OCI-LY1 (cell line): ENCODE results near the gene C9orf43.

Experiments
- H2AFZ ChIP-seq: fragments of 200-600 bp; sonication (generic), shearing (Covaris generic); 2 replicates; pipeline ENCODE4 v1.6.0; 2014; ENCODE audit warnings: antibody characterized with exemption, mild to moderate bottlenecking, low read length
- H3F3A ChIP-seq: fragments of 200-600 bp; sonication (generic), shearing (Covaris generic); 2 replicates; pipeline ENCODE4 v1.6.0; 2014; ENCODE audit warnings: mild to moderate bottlenecking, antibody characterized with exemption, low read length, moderate library complexity; ENCODE audit not compliant: insufficient read depth
- H3K27ac ChIP-seq: fragments of 200-600 bp; sonication (generic); 2 replicates; pipeline ENCODE4 v1.5.1; 2014; ENCODE audit warnings: low read length, mixed run types, mild to moderate bottlenecking, low read depth; ENCODE audit not compliant: poor library complexity, severe bottlenecking
- H3K27me3 ChIP-seq: fragments of 200-600 bp; sonication (generic); 2 replicates; pipeline ENCODE4 v1.6.0; 2014; ENCODE audit warnings: antibody characterized with exemption, mild to moderate bottlenecking, low read length, moderate library complexity; ENCODE audit not compliant: insufficient read depth
- H3K36me3 ChIP-seq: fragments of 200-600 bp; sonication (generic); 2 replicates; pipeline ENCODE4 v1.6.1; 2014; ENCODE audit warnings: mild to moderate bottlenecking, antibody characterized with exemption, low read length, moderate library complexity, mixed read lengths; ENCODE audit not compliant: insufficient read depth
- H3K4me1 ChIP-seq: fragments of 200-600 bp; sonication (generic); 2 replicates; pipeline ENCODE4 v1.5.1; 2014; ENCODE audit warnings: mild to moderate bottlenecking, low read length, moderate library complexity; ENCODE audit not compliant: insufficient read depth, severe bottlenecking
- H3K4me2 ChIP-seq: fragments of 200-600 bp; sonication (generic), shearing (Covaris generic); 2 replicates; pipeline ENCODE4 v1.6.1; 2014; ENCODE audit warnings: low read length
- H3K4me3 ChIP-seq: fragments of 200-600 bp; sonication (generic); 2 replicates; pipeline ENCODE4 v1.5.1; 2014; ENCODE audit warnings: low read length, low read depth, mild to moderate bottlenecking, mixed read lengths; ENCODE audit not compliant: poor library complexity, severe bottlenecking
- H3K79me2 ChIP-seq: fragments of 200-600 bp; shearing (Covaris generic); 2 replicates; pipeline ENCODE4 v1.6.1; 2016; ENCODE audit warnings: mixed run types, low read length, mixed read lengths; ENCODE audit not compliant: insufficient read depth
- H3K9ac ChIP-seq: fragments of 200-600 bp; sonication (generic), shearing (Covaris generic); 2 replicates; pipeline ENCODE4 v1.6.1; 2014; ENCODE audit warnings: mild to moderate bottlenecking, low read length, mixed read lengths
- H3K9me2 ChIP-seq: fragments of 200-600 bp; sonication (generic), shearing (Covaris generic); 2 replicates; pipeline ENCODE4 v1.6.1; 2014; ENCODE audit warnings: low read depth, mild to moderate bottlenecking, low read length, mixed read lengths
- H3K9me3 ChIP-seq: fragments of 200-600 bp; shearing (Covaris generic); 2 replicates; pipeline ENCODE4 v1.6.1; 2014; ENCODE audit warnings: low read length, mixed read lengths
- H4K20me1 ChIP-seq: fragments of 200-600 bp; sonication (generic), shearing (Covaris generic); 2 replicates; pipeline ENCODE4 v1.6.0; 2016; ENCODE audit warnings: mild to moderate bottlenecking, low read length; ENCODE audit not compliant: insufficient read depth
- CTCF ChIP-seq: fragments of 200-600 bp; sonication (generic), shearing (Covaris generic); IDR thresholded peaks from 2 replicates; pipeline ENCODE4 v1.5.1; 2017; ENCODE audit warnings: mild to moderate bottlenecking, antibody characterized with exemption, low read length, moderate library complexity, mixed read lengths
- EZH2 ChIP-seq: fragments of 200-600 bp; sonication (generic), shearing (Covaris generic); IDR thresholded peaks from 2 replicates; pipeline ENCODE4 v1.8.0; 2017; ENCODE audit warnings: borderline replicate concordance, mixed run types, mild to moderate bottlenecking, antibody characterized with exemption, low read length, moderate library complexity, mixed read lengths

Gene C9orf43

GRCh38 chr9:113465599-113466140 lies 55.1 kb downstream of the C9orf43 start:
- Histone ChIP-seq H3K27ac (no peak overlapping the region), H3K79me2 (no peaks in the 10 kb centered on the region), H3K9ac (no peak overlapping the region), H3K9me3 (0 out of 2 replicates have a peak, but pooled peaks cover 3% of the 10 kb centered on the region), H3K4me2 (no peak overlapping the region), H4K20me1 (no peaks in the 10 kb centered on the region), H3K4me1 (no peaks in the 10 kb centered on the region), H3K36me3 (no peaks in the 10 kb centered on the region), H2AFZ (no peak overlapping the region), H3K9me2 (no peaks in the 10 kb centered on the region), H3K4me3 (no peak overlapping the region), H3F3A (no peaks in the 10 kb centered on the region), H3K27me3 (no peaks in the 10 kb centered on the region)
- TF ChIP-seq EZH2 (no peak), CTCF (no peak)

- H3K9ac ChIP-seq: no peak overlapping the region
- H4K20me1 ChIP-seq: no peaks in the 10 kb centered on the region
- no peak overlapping the region for H3K4me2 ChIP-seq
- no peaks in the 10 kb centered on the region for H3K9me2 ChIP-seq
- H3K4me1 ChIP-seq: no peaks in the 10 kb centered on the region
- TF ChIP-seq CTCF: no peak
- TF ChIP-seq EZH2: no peak
- H3K27me3 ChIP-seq: no peaks in the 10 kb centered on the region
- H3K36me3 ChIP-seq: no peaks in the 10 kb centered on the region
- no peak overlapping the region for H3K27ac ChIP-seq
- H3F3A ChIP-seq: no peaks in the 10 kb centered on the region
- H3K4me3 ChIP-seq: no peak overlapping the region
- H2AFZ ChIP-seq: no peak overlapping the region
- H3K9me3 ChIP-seq: 0 out of 2 replicates have a peak, but pooled peaks cover 3% of the 10 kb centered on the region
- no peaks in the 10 kb centered on the region for H3K79me2 ChIP-seq
Measured at GRCh38 chr9:113467183-113467582, 56.6 kb downstream of the C9orf43 start.

GRCh38 chr9:113468716-113469448 lies 58.3 kb downstream of the C9orf43 start:
- no peaks in the 10 kb centered on the region for H3K9me2 ChIP-seq
- H3K27ac ChIP-seq: no peak overlapping the region
- no peaks in the 10 kb centered on the region for H3K79me2 ChIP-seq
- H3K36me3 ChIP-seq: no peaks in the 10 kb centered on the region
- no peak overlapping the region for H3K9ac ChIP-seq
- H2AFZ ChIP-seq: no peak overlapping the region
- H3F3A ChIP-seq: no peaks in the 10 kb centered on the region
- no peaks in the 10 kb centered on the region for H4K20me1 ChIP-seq
- TF ChIP-seq CTCF (no peak), EZH2 (no peak)
- no peak overlapping the region for H3K4me3 ChIP-seq
- H3K4me2 ChIP-seq: no peak overlapping the region
- no peaks in the 10 kb centered on the region for H3K27me3 ChIP-seq
- 0 out of 2 replicates have a peak, but pooled peaks cover 3% of the 10 kb centered on the region for H3K9me3 ChIP-seq
- H3K4me1 ChIP-seq: no peaks in the 10 kb centered on the region
